Endothelial cell of umbilical vein (primary cell): ENCODE measurements around the gene C3orf70. TPM values are rescaled to one million over a fixed set of nuclear protein-coding genes. Genes with fewer than 3 reads are reported as not detected.

Experiments used
- BruUV-seq: library from RNA; stranded (reverse); fragments of 400-500 nt; replicated peaks from 2 replicates; lab custom pipeline; 2021; lab: Mats Ljungman, UMichigan
- CTCF ChIA-PET: fragments of 300-600, 350-600 bp; sonication (Branson Sonifier 250); formaldehyde crosslinking; loops from one replicate; lab custom pipeline; 2021; ENCODE audit warnings: antibody characterized with exemption, inconsistent platforms; lab: Charles Lee
- POLR2A ChIA-PET: fragments of 300-600, 350-600 bp; sonication (Branson Sonifier 250); formaldehyde crosslinking; loops from one replicate; lab custom pipeline; 2021; ENCODE audit warnings: antibody characterized with exemption, inconsistent platforms; lab: Charles Lee
- DNase-seq: peaks from one replicate; pipeline ENCODE4 v3.0.0-alpha.2; 2011; ENCODE audit warnings: low read depth, low spot score
- FAIRE-seq: peaks from 2 replicates; lab custom pipeline; 2011; peaks lifted over from hg19 to GRCh38; lab: Jason Lieb, UNC
- H2AFZ ChIP-seq: 2 replicates; pipeline ENCODE4 v1.6.0; 2012; ENCODE audit warnings: low read depth, low read length, control low read depth, inconsistent platforms
- H3K27ac ChIP-seq: 2 replicates; pipeline ENCODE4 v1.5.1; 2011; ENCODE audit warnings: low read depth, mild to moderate bottlenecking, control low read depth, low read length, moderate library complexity; ENCODE audit not compliant: insufficient read depth
- H3K27me3 ChIP-seq, 2 experiments: 2 replicates each; pipeline versions ENCODE4 v1.6.0 to v1.6.1; 2011; ENCODE audit warnings: low read length in 2 of 2, mixed read lengths in 1 of 2; ENCODE audit not compliant: control insufficient read depth in 2 of 2, insufficient read depth in 2 of 2
- H3K36me3 ChIP-seq, 2 experiments: 2 replicates in 1 of 2; 3 replicates in 1 of 2; pipeline ENCODE4 v1.5.1; 2011; ENCODE audit warnings: low read length in 2 of 2, mild to moderate bottlenecking in 1 of 2, moderate library complexity in 1 of 2; ENCODE audit not compliant: control insufficient read depth in 2 of 2, insufficient read depth in 2 of 2; ENCODE audit errors: extremely low read depth in 1 of 2
- H3K4me1 ChIP-seq: 3 replicates; pipeline ENCODE4 v1.5.1; 2011; ENCODE audit warnings: mild to moderate bottlenecking, low read length; ENCODE audit not compliant: control insufficient read depth, insufficient read depth; ENCODE audit errors: extremely low read depth
- H3K4me2 ChIP-seq: 2 replicates; pipeline ENCODE4 v1.6.1; 2011; ENCODE audit warnings: low read length, control low read depth, mixed read lengths; ENCODE audit not compliant: insufficient read depth
- H3K4me3 ChIP-seq, 3 experiments: fragments of 200-600 bp in 1 of 3; sonication (generic), shearing (Covaris generic) in 1 of 3; replicated peaks in 1 of 3; 2 replicates each; pipeline ENCODE4 v1.5.1; 2011 to 2016; ENCODE audit warnings: control low read depth in 3 of 3, low read length in 3 of 3, mild to moderate bottlenecking in 2 of 3, inconsistent platforms in 1 of 3, low read depth in 1 of 3, moderate library complexity in 1 of 3; ENCODE audit not compliant: insufficient read depth in 1 of 3
- H3K79me2 ChIP-seq: 2 replicates; pipeline ENCODE4 v1.6.0; 2012; ENCODE audit warnings: low read length, inconsistent platforms; ENCODE audit not compliant: control insufficient read depth, insufficient read depth
- H3K9ac ChIP-seq: replicated peaks from 2 replicates; pipeline ENCODE3; 2011; ENCODE audit warnings: low read length, control low read depth; ENCODE audit not compliant: insufficient read depth; ENCODE audit errors: extremely low read depth
- H3K9me1 ChIP-seq: replicated peaks from 3 replicates; pipeline ENCODE4 v1.6.0; 2011; ENCODE audit warnings: mild to moderate bottlenecking, low read length; ENCODE audit not compliant: control insufficient read depth, insufficient read depth; ENCODE audit errors: extremely low read depth
- H3K9me3 ChIP-seq: replicated peaks from 2 replicates; pipeline ENCODE4 v1.5.1; 2012; ENCODE audit warnings: low read length, inconsistent platforms; ENCODE audit not compliant: control insufficient read depth, insufficient read depth
- H4K20me1 ChIP-seq: replicated peaks from 2 replicates; pipeline ENCODE3; 2011; ENCODE audit warnings: mild to moderate bottlenecking, low read length; ENCODE audit not compliant: control insufficient read depth, insufficient read depth; ENCODE audit errors: extremely low read depth
- CTCF ChIP-seq, 2 donors: IDR thresholded peaks; 1 replicate in 1 of 2; 2 replicates in 1 of 2; pipeline ENCODE4 v1.5.1; 2011; ENCODE audit warnings: low read length in 2 of 2, mild to moderate bottlenecking in 2 of 2, moderate library complexity in 2 of 2, control low read depth in 1 of 2, inconsistent platforms in 1 of 2, low read depth in 1 of 2; ENCODE audit not compliant: insufficient read depth in 1 of 2; ENCODE audit errors: extremely low read depth in 1 of 2
- EZH2 ChIP-seq: IDR thresholded peaks from 2 replicates; pipeline ENCODE4 v1.6.1; 2012; ENCODE audit warnings: borderline replicate concordance, low read depth, mild to moderate bottlenecking, moderate library complexity, low read length, inconsistent platforms; ENCODE audit not compliant: severe bottlenecking
- FOS ChIP-seq: IDR thresholded peaks from 2 replicates; pipeline ENCODE4 v1.6.1; 2011; ENCODE audit warnings: mild to moderate bottlenecking, low read length, moderate library complexity, borderline replicate concordance; ENCODE audit not compliant: insufficient read depth
- GATA2 ChIP-seq: IDR thresholded peaks from 2 replicates; pipeline ENCODE4 v1.7.0; 2011; ENCODE audit warnings: low read depth, mild to moderate bottlenecking, moderate library complexity, mixed read lengths, low read length; ENCODE audit not compliant: insufficient read length, insufficient read depth
- JUN ChIP-seq: IDR thresholded peaks from 2 replicates; pipeline ENCODE4 v1.6.1; 2011; ENCODE audit warnings: borderline replicate concordance, low read depth; ENCODE audit not compliant: insufficient read length, insufficient read depth
- MAX ChIP-seq: IDR thresholded peaks from 2 replicates; pipeline ENCODE4 v1.6.1; 2011; ENCODE audit not compliant: insufficient read depth, insufficient read length
- MYC ChIP-seq: IDR thresholded peaks from one replicate; pipeline ENCODE4 v1.6.1; 2011; ENCODE audit warnings: mild to moderate bottlenecking, low read depth, low read length
- POLR2A ChIP-seq: IDR thresholded peaks from 2 replicates; pipeline ENCODE4 v1.6.1; 2012; ENCODE audit warnings: low read depth, mild to moderate bottlenecking, control low read depth, low read length
- POLR2AphosphoS5 ChIP-seq: IDR thresholded peaks from 2 replicates; pipeline ENCODE4 v1.6.1; 2012; ENCODE audit warnings: low read depth, mild to moderate bottlenecking, control low read depth, low read length, moderate library complexity; ENCODE audit not compliant: insufficient read depth
- dilution Hi-C: fragments of 300-500 bp; cut with MboI; formaldehyde crosslinking; loops from one replicate; pipeline ENCODE4 v1.15.0; 2019; ENCODE audit warnings: low sequenced_read_pairs; ENCODE audit not compliant: extremely low pct_ligation_motif_present
- intact Hi-C: fragments of 100-400 bp; cut with micrococcal nuclease; formaldehyde crosslinking; loops from one replicate; pipeline ENCODE4 v1.10.0; 2022
- polyA plus RNA-seq, 4 experiments: library from polyadenylated mRNA; depleted of rRNA in 3 of 4; stranded (reverse) in 3 of 4; unstranded in 1 of 4; fragments of >200 nt; gene quantifications; 2 replicates each; pipeline versions ENCODE4 v1.2.1 to v1.2.3, GENCODE V29; 2011 to 2012; ENCODE audit warnings: missing spikeins in 1 of 4
- total RNA-seq: library from RNA; stranded (reverse); gene quantifications from 2 replicates; pipeline ENCODE4 v1.2.3, GENCODE V29; 2021

C3orf70 gene
- total and polyA plus RNA-seq, 2 donors (not counting 3 experiments of a cell fraction or from before 2014, with no cell fraction given): 0.08 to 0.20 TPM

GRCh38 chr3:185076219-185076618, 76.6 kb downstream of the C3orf70 start:
- no peaks in the 10 kb centered on the region for H3K36me3 ChIP-seq
- ChIA-PET POLR2A (no interaction called here), CTCF (no interaction called here)
- H3K4me2 ChIP-seq: no peak overlapping the region
- no TSS peak for BruUV-seq
- no peaks in the 10 kb centered on the region for H3K4me1 ChIP-seq
- H3K27ac ChIP-seq: no peak overlapping the region
- no peak overlapping the region for H3K9ac ChIP-seq
- no peak overlapping the region for H3K4me3 ChIP-seq
- no peaks in the 10 kb centered on the region for H3K27me3 ChIP-seq
- FAIRE-seq: no peak
- dilution Hi-C loops: no loop called here
- H3K79me2 ChIP-seq: no peaks in the 10 kb centered on the region
- no peaks in the 10 kb centered on the region for H3K9me1 ChIP-seq
- no peak for TF ChIP-seq MAX
- TF ChIP-seq CTCF (IDR thresholded peaks at IDR 0.05; ENCODE audit: extremely low read depth in 1 of 2, insufficient read depth in 1 of 2, low read depth in 1 of 2, low read length in 2 of 2): no peak
- no peak for TF ChIP-seq GATA2
- intact Hi-C loops: no loop called here
- H3K9me3 ChIP-seq: no peaks in the 10 kb centered on the region
- DNase-seq: no peak
- no peaks in the 10 kb centered on the region for H4K20me1 ChIP-seq
- no peak overlapping the region for H2AFZ ChIP-seq

GRCh38 chr3:185075547-185075946, 77.3 kb downstream of the C3orf70 start:
- intact Hi-C loops (no loop called here), dilution Hi-C loops (no loop called here)
- Histone ChIP-seq H3K4me1 (no peaks in the 10 kb centered on the region), H3K9me3 (no peaks in the 10 kb centered on the region), H3K4me2 (no peak overlapping the region), H3K27me3 (no peaks in the 10 kb centered on the region), H4K20me1 (no peaks in the 10 kb centered on the region), H3K9me1 (no peaks in the 10 kb centered on the region), H3K36me3 (no peaks in the 10 kb centered on the region), H2AFZ (no peak overlapping the region), H3K27ac (no peak overlapping the region), H3K9ac (no peak overlapping the region), H3K4me3 (no peak overlapping the region), H3K79me2 (no peaks in the 10 kb centered on the region)
- BruUV-seq: no TSS peak
- no peak for TF ChIP-seq FOS
- TF ChIP-seq GATA2: no peak
- TF ChIP-seq POLR2A: no peak
- TF ChIP-seq EZH2: no peak
- TF ChIP-seq CTCF (IDR thresholded peaks at IDR 0.05; ENCODE audit: extremely low read depth in 1 of 2, insufficient read depth in 1 of 2, low read depth in 1 of 2, low read length in 2 of 2): no peak
- TF ChIP-seq MAX: no peak
- TF ChIP-seq JUN: no peak
- no peak for TF ChIP-seq POLR2AphosphoS5
- no peak for TF ChIP-seq MYC
- CTCF ChIA-PET: no interaction called here
- FAIRE-seq: no peak
- no peak for DNase-seq
- POLR2A ChIA-PET: no interaction called here
